ENCODE results near the gene KRTAP10-2. TPM values are rescaled to one million over a fixed set of nuclear protein-coding genes. Genes with fewer than 3 reads are reported as not detected.

KRTAP10-2 gene
- total and polyA plus RNA-seq, 2 experiments from 2014 or later: 0.24 TPM; not detected in 1

- TF ChIP-seq EZH2 (IDR thresholded peaks at IDR 0.05; ENCODE audit: low read depth, unreplicated experiment) (no peak), REST (IDR thresholded peaks at IDR 0.05; ENCODE audit: unreplicated experiment) (no peak)
Measured at GRCh38 chr21:44589586-44590305, 38.4 kb upstream of the KRTAP10-2 start (continued).

- Histone ChIP-seq H3K4me2 (no peak overlapping the region), H2AFZ (no peak overlapping the region), H3K36me3 (ENCODE audit: insufficient read depth) (no peaks in the 10 kb centered on the region), H3K9me2 (ENCODE audit: insufficient read depth) (no peaks in the 10 kb centered on the region), H3K79me2 (replicated peaks; ENCODE audit: insufficient read depth) (no peaks in the 10 kb centered on the region), H3K4me1 (ENCODE audit: insufficient read depth) (peaks cover 13% of the 10 kb centered on the region), H3F3A (replicated peaks; ENCODE audit: low read depth) (0 out of 2 replicates have a peak, but pooled peaks cover 4% of the 10 kb centered on the region), H3K4me3 (no peak overlapping the region), H4K20me1 (replicated peaks; ENCODE audit: insufficient read depth) (no peaks in the 10 kb centered on the region), H3K27ac (ENCODE audit: low read depth) (no peak overlapping the region), H3K27me3 (ENCODE audit: insufficient read depth) (no peaks in the 10 kb centered on the region)
- DNase-seq (ENCODE audit: low spot score): no peak
- Mint-ChIP-seq H3K27ac (no peak overlapping the region), H3K27me3 (ENCODE audit: insufficient read depth, low read depth, poor library complexity) (peaks cover 7% of the 10 kb centered on the region), H3K4me3 (no peak overlapping the region), H3K4me1 (peaks cover 9% of the 10 kb centered on the region), H3K9me3 (no peaks in the 10 kb centered on the region; the same call in 2 of the 3 replicates), H3K36me3 (ENCODE audit: low read depth) (no peaks in the 10 kb centered on the region; the same call in 2 of the 3 replicates)
- ATAC-seq: no peak
- TF ChIP-seq POLR2AphosphoS5 (IDR thresholded peaks at IDR 0.05; ENCODE audit: low read depth) (no peak), ETS1 (IDR thresholded peaks at IDR 0.05) (no peak), NANOG (IDR thresholded peaks at IDR 0.05; ENCODE audit: borderline replicate concordance) (no peak), ZNF331 (CRISPR knock-in tag; IDR thresholded peaks at IDR 0.05; ENCODE audit: low read depth) (no peak), ZNF114 (CRISPR knock-in tag; IDR thresholded peaks at IDR 0.05) (no peak), EZH2 (IDR thresholded peaks at IDR 0.05; ENCODE audit: low read depth, unreplicated experiment) (no peak), CTCF (conservative IDR thresholded peaks at IDR 0.05; ENCODE audit: low read depth in 2 of 2) (no peak), ZNF462 (CRISPR knock-in tag; IDR thresholded peaks at IDR 0.05) (no peak)
Measured at GRCh38 chr21:44589094-44589493, 37.8 kb upstream of the KRTAP10-2 start.

Data from GM23338 (cell line).